ENCODE data around the gene DOCK4.

GRCh38 chr7:111815354-111815753, 390.8 kb downstream of the DOCK4 start:
- no peak for TF ChIP-seq CTCF (IDR thresholded peaks at IDR 0.05; ENCODE audit: insufficient read depth, low read length, poor library complexity, severe bottlenecking)
- TF ChIP-seq EZH2phosphoT487 (conservative IDR thresholded peaks at IDR 0.05; ENCODE audit: low read length), result no peak
